ENCODE results near the gene SUPT3H. TPM values are rescaled to one million over a fixed set of nuclear protein-coding genes. Genes with fewer than 3 reads are reported as not detected.

The SUPT3H gene
- total RNA-seq, 1 experiment from 2014 or later = 3.6 TPM

DNA sequence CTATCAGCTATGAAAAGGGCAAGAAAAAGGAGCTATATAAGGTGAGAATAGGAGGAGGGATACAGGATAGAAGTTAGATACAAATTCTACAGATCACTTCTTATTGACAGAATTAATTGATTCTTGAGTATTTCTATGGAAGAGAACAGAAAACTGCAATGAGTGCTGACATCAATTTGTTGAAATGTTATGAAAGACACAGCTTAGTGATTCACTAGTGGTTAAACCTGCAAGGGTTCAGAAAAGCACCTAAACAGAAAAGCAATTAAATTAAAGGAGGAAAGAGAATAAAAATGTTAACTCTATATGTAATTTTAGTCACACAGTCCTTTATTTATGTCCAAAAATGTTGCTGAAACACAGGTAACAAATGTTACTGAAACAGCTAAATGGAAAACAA lies 304.0 kb downstream of the SUPT3H start:
- Histone ChIP-seq H3K4me2 (ENCODE audit: low read length) (no peak overlapping the region), H3K9me3 (ENCODE audit: low read length) (0 out of 2 replicates have a peak, but pooled peaks cover 7% of the 10 kb centered on the region), H3F3A (ENCODE audit: low read length, unreplicated experiment) (no peaks in the 10 kb centered on the region), H3K4me3 (ENCODE audit: low read length) (no peak overlapping the region), H3K4me1 (ENCODE audit: insufficient read depth, low read length) (no peaks in the 10 kb centered on the region), H3K27me3 (ENCODE audit: low read length) (no peaks in the 10 kb centered on the region), H3K27ac (ENCODE audit: low read length) (no peak overlapping the region), H3K9ac (ENCODE audit: low read length) (no peak overlapping the region), H3K36me3 (ENCODE audit: low read depth, low read length) (no peaks in the 10 kb centered on the region), H2AFZ (ENCODE audit: low read length) (no peak overlapping the region), H3K79me2 (ENCODE audit: low read length) (no peaks in the 10 kb centered on the region), H4K20me1 (ENCODE audit: low read length) (no peaks in the 10 kb centered on the region), H3K9me2 (replicated peaks; ENCODE audit: low read length) (no peaks in the 10 kb centered on the region)
- ChIA-PET CTCF (no interaction called here), POLR2A (ENCODE audit: unreplicated experiment) (no interaction called here)
- no peak for ATAC-seq
- intact Hi-C loops (cut with micrococcal nuclease) = no loop called here
- DNase-seq = no peak
- BruUV-seq (replicated peaks) = no TSS peak
- TF ChIP-seq EZH2 (IDR thresholded peaks at IDR 0.05; ENCODE audit: low read length, unreplicated experiment) = no peak
- no peak for TF ChIP-seq EZH2phosphoT487 (IDR thresholded peaks at IDR 0.05; ENCODE audit: borderline replicate concordance, low read length)
- TF ChIP-seq, protein P1, sequence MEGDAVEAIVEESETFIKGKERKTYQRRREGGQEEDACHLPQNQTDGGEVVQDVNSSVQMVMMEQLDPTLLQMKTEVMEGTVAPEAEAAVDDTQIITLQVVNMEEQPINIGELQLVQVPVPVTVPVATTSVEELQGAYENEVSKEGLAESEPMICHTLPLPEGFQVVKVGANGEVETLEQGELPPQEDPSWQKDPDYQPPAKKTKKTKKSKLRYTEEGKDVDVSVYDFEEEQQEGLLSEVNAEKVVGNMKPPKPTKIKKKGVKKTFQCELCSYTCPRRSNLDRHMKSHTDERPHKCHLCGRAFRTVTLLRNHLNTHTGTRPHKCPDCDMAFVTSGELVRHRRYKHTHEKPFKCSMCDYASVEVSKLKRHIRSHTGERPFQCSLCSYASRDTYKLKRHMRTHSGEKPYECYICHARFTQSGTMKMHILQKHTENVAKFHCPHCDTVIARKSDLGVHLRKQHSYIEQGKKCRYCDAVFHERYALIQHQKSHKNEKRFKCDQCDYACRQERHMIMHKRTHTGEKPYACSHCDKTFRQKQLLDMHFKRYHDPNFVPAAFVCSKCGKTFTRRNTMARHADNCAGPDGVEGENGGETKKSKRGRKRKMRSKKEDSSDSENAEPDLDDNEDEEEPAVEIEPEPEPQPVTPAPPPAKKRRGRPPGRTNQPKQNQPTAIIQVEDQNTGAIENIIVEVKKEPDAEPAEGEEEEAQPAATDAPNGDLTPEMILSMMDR (conservative IDR thresholded peaks at IDR 0.05; ENCODE audit: low read depth, low read length) = no peak

DNA sequence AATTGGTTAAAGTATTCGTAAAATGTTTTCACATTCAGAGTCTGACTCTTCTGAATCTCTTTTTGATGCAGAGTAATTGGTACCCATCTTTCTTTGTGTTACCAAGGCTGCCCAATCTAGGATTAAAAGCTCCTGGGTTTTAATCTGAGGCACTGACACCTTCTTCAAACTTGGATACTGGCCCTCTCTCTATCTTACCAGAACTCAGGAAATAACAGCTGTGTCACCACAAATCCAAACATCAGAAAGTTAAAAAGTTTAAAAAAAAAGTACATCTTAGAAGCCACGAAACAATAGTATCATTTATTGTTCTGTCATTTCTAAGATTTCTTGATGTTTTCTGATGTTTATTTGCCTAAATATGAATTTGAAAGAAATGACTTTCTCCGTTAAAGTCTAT lies 305.1 kb downstream of the SUPT3H start:
- H2AFZ ChIP-seq (ENCODE audit: low read length) = no peak overlapping the region
- BruUV-seq (replicated peaks) = no TSS peak
- no peak for ATAC-seq
- TF ChIP-seq, protein P1 (conservative IDR thresholded peaks at IDR 0.05; ENCODE audit: low read depth, low read length) = no peak
- TF ChIP-seq EZH2phosphoT487 (IDR thresholded peaks at IDR 0.05; ENCODE audit: borderline replicate concordance, low read length) = no peak
- no peak for TF ChIP-seq EZH2 (IDR thresholded peaks at IDR 0.05; ENCODE audit: low read length, unreplicated experiment)
- DNase-seq = no peak
- H4K20me1 ChIP-seq (ENCODE audit: low read length) = no peaks in the 10 kb centered on the region
- no peaks in the 10 kb centered on the region for H3K9me3 ChIP-seq (ENCODE audit: low read length)
- no peaks in the 10 kb centered on the region for H3F3A ChIP-seq (ENCODE audit: low read length, unreplicated experiment)
- H3K27me3 ChIP-seq (ENCODE audit: low read length) = no peaks in the 10 kb centered on the region
- ChIA-PET POLR2A (ENCODE audit: unreplicated experiment) (no interaction called here), CTCF (no interaction called here)
- no peak overlapping the region for H3K9ac ChIP-seq (ENCODE audit: low read length)
- H3K79me2 ChIP-seq (ENCODE audit: low read length) = no peaks in the 10 kb centered on the region
- H3K4me1 ChIP-seq (ENCODE audit: insufficient read depth, low read length) = no peaks in the 10 kb centered on the region
- intact Hi-C loops (cut with micrococcal nuclease) = no loop called here
- H3K9me2 ChIP-seq (replicated peaks; ENCODE audit: low read length) = no peaks in the 10 kb centered on the region
- no peak overlapping the region for H3K4me3 ChIP-seq (ENCODE audit: low read length)
- no peak overlapping the region for H3K4me2 ChIP-seq (ENCODE audit: low read length)
- H3K36me3 ChIP-seq (ENCODE audit: low read depth, low read length) = no peaks in the 10 kb centered on the region
- H3K27ac ChIP-seq (ENCODE audit: low read length) = no peak overlapping the region

DNA sequence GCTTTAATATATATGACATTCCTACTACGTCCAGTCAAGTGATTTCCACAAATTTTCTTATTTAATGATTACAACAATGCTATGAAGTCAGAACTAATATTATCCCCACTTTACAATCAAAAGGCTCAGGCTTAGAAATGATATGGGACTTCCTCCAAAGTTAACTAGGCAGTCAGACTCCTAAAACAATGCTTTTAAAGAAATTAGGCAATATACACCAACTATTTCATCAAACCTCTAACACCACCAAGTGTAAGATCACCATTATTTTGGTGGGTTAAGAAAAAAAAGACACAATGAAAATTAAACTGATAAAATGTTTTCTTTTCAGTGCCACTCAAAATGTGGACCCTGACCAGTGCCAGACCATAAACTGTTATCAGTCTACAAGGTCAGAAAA lies 305.7 kb downstream of the SUPT3H start:
- H3K4me2 ChIP-seq (ENCODE audit: low read length) = no peak overlapping the region
- H3K4me1 ChIP-seq (ENCODE audit: insufficient read depth, low read length) = no peaks in the 10 kb centered on the region
- TF ChIP-seq EZH2phosphoT487 (IDR thresholded peaks at IDR 0.05; ENCODE audit: borderline replicate concordance, low read length) = no peak
- TF ChIP-seq EZH2 (IDR thresholded peaks at IDR 0.05; ENCODE audit: low read length, unreplicated experiment) = no peak
- TF ChIP-seq, protein P1 (conservative IDR thresholded peaks at IDR 0.05; ENCODE audit: low read depth, low read length) = no peak
- ChIA-PET POLR2A (ENCODE audit: unreplicated experiment) (no interaction called here), CTCF (no interaction called here)
- H3K9ac ChIP-seq (ENCODE audit: low read length) = no peak overlapping the region
- no peaks in the 10 kb centered on the region for H3K79me2 ChIP-seq (ENCODE audit: low read length)
- no peak for ATAC-seq
- no peaks in the 10 kb centered on the region for H3F3A ChIP-seq (ENCODE audit: low read length, unreplicated experiment)
- H2AFZ ChIP-seq (ENCODE audit: low read length) = no peak overlapping the region
- H3K36me3 ChIP-seq (ENCODE audit: low read depth, low read length) = no peaks in the 10 kb centered on the region
- BruUV-seq (replicated peaks) = no TSS peak
- no peaks in the 10 kb centered on the region for H3K9me2 ChIP-seq (replicated peaks; ENCODE audit: low read length)
- no peaks in the 10 kb centered on the region for H3K27me3 ChIP-seq (ENCODE audit: low read length)
- H4K20me1 ChIP-seq (ENCODE audit: low read length) = no peaks in the 10 kb centered on the region
- intact Hi-C loops (cut with micrococcal nuclease) = no loop called here
- H3K4me3 ChIP-seq (ENCODE audit: low read length) = no peak overlapping the region
- DNase-seq = no peak
- H3K9me3 ChIP-seq (ENCODE audit: low read length) = no peaks in the 10 kb centered on the region
- no peak overlapping the region for H3K27ac ChIP-seq (ENCODE audit: low read length)

Data from PC-3 (cell line).